Osteocyte (in vitro differentiated cells): ENCODE data around the gene METTL26. TPM values are rescaled to one million over a fixed set of nuclear protein-coding genes. Genes with fewer than 3 reads are reported as not detected.

Experiments
- DNase-seq: peaks from one replicate; pipeline ENCODE4 v3.0.0; 2021; ENCODE audit warnings: mixed read lengths; ENCODE audit not compliant: unreplicated experiment; ENCODE audit errors: extremely low spot score
- H3K27ac Mint-ChIP-seq: one replicate; pipeline ENCODE4 v1.8.0; 2021; ENCODE audit warnings: mild to moderate bottlenecking, mixed read lengths; ENCODE audit not compliant: unreplicated experiment
- H3K27me3 Mint-ChIP-seq: one replicate; pipeline ENCODE4 v1.8.0; 2021; ENCODE audit warnings: mixed read lengths; ENCODE audit not compliant: unreplicated experiment
- H3K36me3 Mint-ChIP-seq: one replicate; pipeline ENCODE4 v1.8.0; 2021; ENCODE audit warnings: mixed read lengths; ENCODE audit not compliant: unreplicated experiment
- H3K4me1 Mint-ChIP-seq: one replicate; pipeline ENCODE4 v1.8.0; 2021; ENCODE audit warnings: mixed read lengths; ENCODE audit not compliant: unreplicated experiment
- H3K4me3 Mint-ChIP-seq: one replicate; pipeline ENCODE4 v1.8.0; 2021; ENCODE audit warnings: mild to moderate bottlenecking, moderate library complexity, mixed read lengths; ENCODE audit not compliant: unreplicated experiment
- H3K9me3 Mint-ChIP-seq: one replicate; pipeline ENCODE4 v1.8.0; 2021; ENCODE audit warnings: mixed read lengths; ENCODE audit not compliant: unreplicated experiment
- CTCF ChIP-seq: fragments of 200-600 bp; sonication (generic); IDR thresholded peaks from 2 replicates; pipeline ENCODE4 v1.5.0; 2021; ENCODE audit warnings: antibody characterized with exemption, mild to moderate bottlenecking, moderate library complexity
- total RNA-seq: library from RNA; stranded (reverse); gene quantifications from 2 replicates; pipeline ENCODE4 v1.2.1, GENCODE V29; 2021

Gene METTL26
- total RNA-seq, 1 donor from 2014 or later: 69.8 TPM

DNA sequence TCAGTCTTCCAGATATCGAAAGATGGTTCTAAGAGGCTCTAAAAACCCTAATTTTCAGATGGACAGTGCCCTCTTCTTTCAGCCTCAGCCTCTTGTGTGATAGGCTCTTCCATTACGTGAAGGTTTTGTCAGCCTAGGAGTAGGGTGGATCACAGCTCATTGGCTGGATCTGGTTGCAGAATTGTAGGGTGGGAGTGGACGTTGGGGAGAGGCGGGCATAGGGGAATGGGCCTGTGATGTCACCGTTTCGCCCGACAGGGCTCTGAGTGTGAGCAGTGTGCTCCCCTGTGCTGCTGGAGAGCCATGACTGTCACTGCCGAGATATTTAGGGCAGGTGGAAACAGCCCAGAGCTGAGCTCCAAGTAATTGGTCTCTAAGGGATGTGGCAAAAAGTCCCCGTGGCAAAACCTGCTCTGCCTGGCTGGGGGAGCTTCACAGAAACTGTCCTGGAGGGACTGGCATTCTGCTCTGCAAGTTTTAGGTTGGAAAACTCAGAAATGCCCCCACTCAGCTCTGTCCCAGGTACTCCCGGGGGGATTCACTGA lies 11.5 kb downstream of the METTL26 start:
- DNase-seq: no peak
- no peak overlapping the region for H3K27ac Mint-ChIP-seq
- no peaks in the 10 kb centered on the region for H3K9me3 Mint-ChIP-seq
- no peak for TF ChIP-seq CTCF
- H3K36me3 Mint-ChIP-seq: peaks cover 4% of the 10 kb centered on the region
- H3K27me3 Mint-ChIP-seq: no peaks in the 10 kb centered on the region
- H3K4me3 Mint-ChIP-seq: no peak overlapping the region
- peaks cover 35% of the 10 kb centered on the region for H3K4me1 Mint-ChIP-seq

GRCh38 chr16:622920-623280 lies 13.2 kb downstream of the METTL26 start:
- Mint-ChIP-seq H3K27me3 (no peaks in the 10 kb centered on the region), H3K36me3 (peaks cover 4% of the 10 kb centered on the region), H3K9me3 (no peaks in the 10 kb centered on the region), H3K27ac (no peak overlapping the region), H3K4me1 (peaks cover 20% of the 10 kb centered on the region), H3K4me3 (no peak overlapping the region)
- no peak for DNase-seq
- TF ChIP-seq CTCF: no peak

DNA sequence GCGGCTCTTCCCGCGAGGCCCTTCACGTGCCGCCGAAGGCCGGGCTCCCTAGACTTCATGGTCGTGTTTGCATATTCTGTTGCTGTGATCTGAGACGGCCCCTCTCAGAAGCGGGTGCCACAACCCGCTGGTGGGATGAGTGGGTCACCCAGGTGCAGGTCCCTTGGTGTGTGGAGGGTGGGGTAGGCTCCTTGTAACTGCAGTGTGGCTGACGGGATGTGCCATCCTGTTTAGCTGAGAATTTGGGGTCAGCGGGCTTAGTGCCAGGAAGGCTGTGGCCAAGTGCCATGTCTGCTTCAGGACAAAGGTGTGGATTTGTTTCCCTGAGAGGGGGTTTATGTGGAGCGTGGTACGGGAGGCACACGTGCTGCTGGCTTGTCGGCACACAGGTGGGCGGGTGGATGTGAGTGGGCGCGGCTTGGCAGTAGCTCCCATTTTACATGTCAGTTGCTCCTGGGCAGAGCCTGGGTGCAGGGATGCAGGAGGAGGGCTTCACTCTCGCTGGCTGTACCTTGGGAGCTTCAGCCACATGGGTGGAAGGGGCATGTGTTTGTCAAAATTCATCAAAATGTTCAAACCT lies 14.5 kb downstream of the METTL26 start:
- H3K27ac Mint-ChIP-seq: no peak overlapping the region
- no peaks in the 10 kb centered on the region for H3K27me3 Mint-ChIP-seq
- H3K4me3 Mint-ChIP-seq: no peak overlapping the region
- peaks cover 8% of the 10 kb centered on the region for H3K4me1 Mint-ChIP-seq
- peaks cover 2% of the 10 kb centered on the region for H3K36me3 Mint-ChIP-seq
- no peak for DNase-seq
- no peak for TF ChIP-seq CTCF
- no peaks in the 10 kb centered on the region for H3K9me3 Mint-ChIP-seq

DNA sequence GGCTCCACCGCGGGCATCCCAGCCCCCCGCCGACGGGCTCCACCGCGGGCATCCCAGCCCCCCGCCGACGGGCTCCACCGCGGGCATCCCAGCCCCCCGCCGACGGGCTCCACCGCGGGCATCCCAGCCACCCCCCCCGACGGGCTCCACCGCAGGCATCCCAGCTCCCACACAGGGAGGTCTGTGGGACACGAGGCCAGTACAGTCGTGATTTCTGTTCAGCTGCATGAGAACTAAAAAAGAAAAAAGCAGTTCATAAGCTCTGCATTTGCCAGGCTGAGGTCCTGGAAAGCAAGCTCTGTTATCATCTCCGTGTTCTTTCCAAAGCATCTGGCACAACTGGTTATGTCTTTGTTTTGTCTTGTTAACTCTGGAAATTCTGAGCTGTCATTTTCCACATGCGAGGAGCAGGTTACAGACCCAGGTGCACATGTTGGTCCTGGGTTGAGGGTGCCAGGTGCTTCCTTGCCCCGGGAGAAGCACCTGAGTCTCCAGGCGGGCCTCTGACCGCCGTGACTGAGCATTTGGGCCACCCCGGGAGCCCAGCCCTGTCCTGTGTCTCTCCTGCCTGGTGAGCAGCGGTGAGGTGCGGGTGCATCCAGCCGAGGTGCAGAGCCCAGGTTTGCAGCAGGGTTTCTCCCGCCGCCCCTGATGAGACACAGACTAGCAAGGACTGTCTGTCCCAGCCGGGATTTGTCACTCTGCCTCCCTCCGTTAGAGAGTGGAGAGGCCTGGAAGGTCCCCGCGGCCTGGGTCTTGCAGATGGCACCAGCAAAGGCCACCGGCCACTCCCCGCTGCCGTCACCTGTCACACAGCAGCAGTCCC lies 15.2 kb downstream of the METTL26 start:
- DNase-seq: no peak
- no peak for TF ChIP-seq CTCF
- peaks cover 4% of the 10 kb centered on the region for H3K4me1 Mint-ChIP-seq
- no peaks in the 10 kb centered on the region for H3K9me3 Mint-ChIP-seq
- H3K27ac Mint-ChIP-seq: no peak overlapping the region
- H3K36me3 Mint-ChIP-seq: peaks cover 1% of the 10 kb centered on the region
- no peaks in the 10 kb centered on the region for H3K27me3 Mint-ChIP-seq
- no peak overlapping the region for H3K4me3 Mint-ChIP-seq

GRCh38 chr16:619476-620100 lies 16.5 kb downstream of the METTL26 start:
- no peak overlapping the region for H3K4me3 Mint-ChIP-seq
- peaks cover 4% of the 10 kb centered on the region for H3K36me3 Mint-ChIP-seq
- no peak for DNase-seq
- TF ChIP-seq CTCF: no peak
- H3K9me3 Mint-ChIP-seq: no peaks in the 10 kb centered on the region
- no peak overlapping the region for H3K27ac Mint-ChIP-seq
- no peaks in the 10 kb centered on the region for H3K27me3 Mint-ChIP-seq
- peaks cover 4% of the 10 kb centered on the region for H3K4me1 Mint-ChIP-seq
